Ishikawa (cell line): ENCODE results near the gene RAB3IL1.

ENCODE experiments used
- CEBPB ChIP-seq: IDR thresholded peaks from 2 replicates; pipeline ENCODE4 v1.6.1; 2012
- CREB1 ChIP-seq: IDR thresholded peaks from 2 replicates; pipeline ENCODE4 v1.6.1; 2012; ENCODE audit warnings: low read depth
- EGR1 ChIP-seq: IDR thresholded peaks from 2 replicates; pipeline ENCODE4 v1.6.1; 2012
- EP300 ChIP-seq: IDR thresholded peaks from 2 replicates; pipeline ENCODE4 v1.6.1; 2012; ENCODE audit warnings: borderline replicate concordance
- FOXM1 ChIP-seq: IDR thresholded peaks from 2 replicates; pipeline ENCODE4 v1.6.1; 2012; ENCODE audit warnings: low read depth, borderline replicate concordance
- NFIC ChIP-seq: IDR thresholded peaks from 2 replicates; pipeline ENCODE4 v1.6.1; 2012
- RAD21 ChIP-seq: IDR thresholded peaks from 2 replicates; pipeline ENCODE4 v1.6.1; 2012; ENCODE audit warnings: low read depth
- TAF1 ChIP-seq: IDR thresholded peaks from 2 replicates; pipeline ENCODE4 v1.6.1; 2012; ENCODE audit warnings: low read depth, mild to moderate bottlenecking
- TCF12 ChIP-seq: IDR thresholded peaks from 2 replicates; pipeline ENCODE4 v1.6.1; 2012; ENCODE audit warnings: low read depth
- TEAD4 ChIP-seq: IDR thresholded peaks from 2 replicates; pipeline ENCODE4 v1.6.1; 2012
- USF1 ChIP-seq: IDR thresholded peaks from 2 replicates; pipeline ENCODE4 v1.6.1; 2012
- YY1 ChIP-seq: IDR thresholded peaks from 2 replicates; pipeline ENCODE4 v1.6.1; 2012; ENCODE audit warnings: low read depth
- ZBTB7A ChIP-seq: IDR thresholded peaks from 2 replicates; pipeline ENCODE4 v1.6.1; 2012; ENCODE audit warnings: low read depth
- TF ChIP-seq, protein P1 (sequence below): IDR thresholded peaks from 2 replicates; pipeline ENCODE4 v1.6.1; 2012; ENCODE audit warnings: low read depth, mild to moderate bottlenecking
- TF ChIP-seq, protein P2 (sequence below): IDR thresholded peaks from 2 replicates; pipeline ENCODE4 v1.6.1; 2012

Gene RAB3IL1

GRCh38 chr11:61954851-61955421 is 37.6 kb upstream of the RAB3IL1 start:
- TF ChIP-seq EP300 (no peak), NFIC (no peak), TAF1 (no peak), ZBTB7A (no peak), YY1 (no peak), CREB1 (no peak), USF1 (no peak), TCF12 (no peak), FOXM1 (no peak), TEAD4 (no peak), EGR1 (no peak)
- TF ChIP-seq, protein P1, sequence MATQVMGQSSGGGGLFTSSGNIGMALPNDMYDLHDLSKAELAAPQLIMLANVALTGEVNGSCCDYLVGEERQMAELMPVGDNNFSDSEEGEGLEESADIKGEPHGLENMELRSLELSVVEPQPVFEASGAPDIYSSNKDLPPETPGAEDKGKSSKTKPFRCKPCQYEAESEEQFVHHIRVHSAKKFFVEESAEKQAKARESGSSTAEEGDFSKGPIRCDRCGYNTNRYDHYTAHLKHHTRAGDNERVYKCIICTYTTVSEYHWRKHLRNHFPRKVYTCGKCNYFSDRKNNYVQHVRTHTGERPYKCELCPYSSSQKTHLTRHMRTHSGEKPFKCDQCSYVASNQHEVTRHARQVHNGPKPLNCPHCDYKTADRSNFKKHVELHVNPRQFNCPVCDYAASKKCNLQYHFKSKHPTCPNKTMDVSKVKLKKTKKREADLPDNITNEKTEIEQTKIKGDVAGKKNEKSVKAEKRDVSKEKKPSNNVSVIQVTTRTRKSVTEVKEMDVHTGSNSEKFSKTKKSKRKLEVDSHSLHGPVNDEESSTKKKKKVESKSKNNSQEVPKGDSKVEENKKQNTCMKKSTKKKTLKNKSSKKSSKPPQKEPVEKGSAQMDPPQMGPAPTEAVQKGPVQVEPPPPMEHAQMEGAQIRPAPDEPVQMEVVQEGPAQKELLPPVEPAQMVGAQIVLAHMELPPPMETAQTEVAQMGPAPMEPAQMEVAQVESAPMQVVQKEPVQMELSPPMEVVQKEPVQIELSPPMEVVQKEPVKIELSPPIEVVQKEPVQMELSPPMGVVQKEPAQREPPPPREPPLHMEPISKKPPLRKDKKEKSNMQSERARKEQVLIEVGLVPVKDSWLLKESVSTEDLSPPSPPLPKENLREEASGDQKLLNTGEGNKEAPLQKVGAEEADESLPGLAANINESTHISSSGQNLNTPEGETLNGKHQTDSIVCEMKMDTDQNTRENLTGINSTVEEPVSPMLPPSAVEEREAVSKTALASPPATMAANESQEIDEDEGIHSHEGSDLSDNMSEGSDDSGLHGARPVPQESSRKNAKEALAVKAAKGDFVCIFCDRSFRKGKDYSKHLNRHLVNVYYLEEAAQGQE, result no peak
- TF ChIP-seq, protein P2, sequence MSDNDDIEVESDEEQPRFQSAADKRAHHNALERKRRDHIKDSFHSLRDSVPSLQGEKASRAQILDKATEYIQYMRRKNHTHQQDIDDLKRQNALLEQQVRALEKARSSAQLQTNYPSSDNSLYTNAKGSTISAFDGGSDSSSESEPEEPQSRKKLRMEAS, result no peak

- TF ChIP-seq, protein P2, result no peak
- TF ChIP-seq USF1 (no peak), CEBPB (no peak), RAD21 (no peak), EGR1 (no peak), TAF1 (no peak), YY1 (no peak), EP300 (no peak), ZBTB7A (no peak), TCF12 (no peak), CREB1 (no peak), NFIC (no peak), TEAD4 (no peak), FOXM1 (no peak)
- TF ChIP-seq, protein P1, result no peak
These were observed 36.9 kb upstream of the RAB3IL1 start for GRCh38 chr11:61954106-61954850.

- no peak for TF ChIP-seq TEAD4
- TF ChIP-seq ZBTB7A, result no peak
- TF ChIP-seq FOXM1, result no peak
- no peak for TF ChIP-seq YY1
- no peak for TF ChIP-seq CREB1
These were observed 35.5 kb upstream of the RAB3IL1 start for GRCh38 chr11:61952882-61953281.

DNA sequence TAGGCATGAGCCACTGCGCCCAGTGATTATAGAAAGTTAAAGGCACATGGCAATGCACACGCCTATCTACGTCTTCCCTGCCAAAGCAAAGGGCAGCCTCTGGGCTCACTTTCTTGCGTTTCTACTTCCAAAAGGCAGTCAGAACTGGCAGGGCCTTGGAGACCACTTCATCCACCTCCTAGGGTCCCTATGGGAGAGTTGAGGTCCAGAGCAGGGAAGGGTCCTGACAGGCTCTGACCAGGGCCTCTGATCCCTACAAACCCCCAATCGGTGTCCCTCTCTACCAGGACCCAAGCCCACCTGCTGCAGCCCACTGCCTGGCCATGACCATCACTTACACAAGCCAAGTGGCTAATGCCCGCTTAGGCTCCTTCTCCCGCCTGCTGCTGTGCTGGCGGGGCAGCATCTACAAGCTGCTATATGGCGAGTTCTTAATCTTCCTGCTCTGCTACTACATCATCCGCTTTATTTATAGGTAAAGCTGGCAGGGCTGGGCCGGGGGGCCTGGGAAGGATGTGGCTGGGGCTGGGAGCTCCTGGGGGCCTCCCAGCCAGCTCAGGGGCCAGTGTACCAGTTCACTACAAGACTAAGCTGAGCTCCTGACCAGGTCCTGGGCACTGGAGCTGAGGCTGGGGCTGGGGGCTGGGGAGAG is 34.2 kb upstream of the RAB3IL1 start:
- no peak for TF ChIP-seq ZBTB7A
- no peak for TF ChIP-seq NFIC
- TF ChIP-seq, protein P1, result no peak
- no peak for TF ChIP-seq TEAD4
- TF ChIP-seq, protein P2, result no peak
- TF ChIP-seq RAD21, result no peak
- TF ChIP-seq CEBPB, result no peak
- no peak for TF ChIP-seq EGR1
- no peak for TF ChIP-seq USF1
